Parathyroid adenoma (tissue), 2 donors: ENCODE data around the gene TMED1.
"Not testable (repeated sequence)": the region's sequence is repeated elsewhere in the genome, so short reads cannot be mapped to it uniquely, and the experiment has no call there.

ENCODE experiments used
- H2AFZ ChIP-seq: fragments of 300-600 bp; sonication (generic); one replicate; pipeline ENCODE4 v1.7.0; 2017; ENCODE audit warnings: antibody characterized with exemption, mild to moderate bottlenecking
- H3K27ac ChIP-seq: fragments of 300-600 bp; sonication (generic); one replicate; pipeline ENCODE4 v1.7.0; 2017
- H3K27me3 ChIP-seq: fragments of 300-600 bp; sonication (generic); one replicate; pipeline ENCODE4 v1.7.0; 2017; ENCODE audit warnings: low read length; ENCODE audit not compliant: control insufficient read depth, insufficient read depth
- H3K36me3 ChIP-seq: fragments of 300-600 bp; sonication (generic); one replicate; pipeline ENCODE4 v1.7.0; 2017; ENCODE audit warnings: low read length; ENCODE audit not compliant: control insufficient read depth, insufficient read depth
- H3K4me1 ChIP-seq: fragments of 300-600 bp; sonication (generic); one replicate; pipeline ENCODE4 v1.7.0; 2017; ENCODE audit warnings: control low read depth
- H3K4me2 ChIP-seq: fragments of 300-600 bp; sonication (generic); one replicate; pipeline ENCODE4 v1.7.0; 2017; ENCODE audit warnings: low read length
- H3K4me3 ChIP-seq: fragments of 300-600 bp; sonication (generic); one replicate; pipeline ENCODE4 v1.7.0; 2017; ENCODE audit warnings: low read depth, low read length
- H3K79me2 ChIP-seq: fragments of 300-600 bp; sonication (generic); one replicate; pipeline ENCODE4 v1.7.0; 2017; ENCODE audit warnings: control low read depth
- H3K9ac ChIP-seq: fragments of 300-600 bp; sonication (generic); one replicate; pipeline ENCODE4 v1.7.0; 2017; ENCODE audit warnings: mild to moderate bottlenecking
- H3K9me3 ChIP-seq: fragments of 300-600 bp; sonication (generic); one replicate; pipeline ENCODE4 v1.7.0; 2017; ENCODE audit warnings: low read length; ENCODE audit not compliant: control insufficient read depth
- CTCF ChIP-seq: fragments of 300-600 bp; sonication (generic); IDR thresholded peaks from one replicate; pipeline ENCODE4 v1.7.0; 2017; ENCODE audit warnings: antibody characterized with exemption, mild to moderate bottlenecking
- donor health status: primary hyperparathyroidism.

TMED1 gene

GRCh38 chr19:10881403-10882107, 45.5 kb upstream of the TMED1 start:
- Histone ChIP-seq H3K79me2 (peaks cover 81% of the 10 kb centered on the region), H3K36me3 (no peaks in the 10 kb centered on the region), H3K27ac (no peak overlapping the region), H3K4me2 (no peak overlapping the region), H3K4me1 (peaks cover 2% of the 10 kb centered on the region), H3K4me3 (no peak overlapping the region), H2AFZ (no peak overlapping the region), H3K9ac (no peak overlapping the region), H3K27me3 (no peaks in the 10 kb centered on the region), H3K9me3 (no peaks in the 10 kb centered on the region)
- no peak for TF ChIP-seq CTCF

- H3K27me3 ChIP-seq = no peaks in the 10 kb centered on the region
- no peaks in the 10 kb centered on the region for H3K9me3 ChIP-seq
- peaks cover 78% of the 10 kb centered on the region for H3K79me2 ChIP-seq
- TF ChIP-seq CTCF = no peak
- H2AFZ ChIP-seq = no peak overlapping the region
- no peak overlapping the region for H3K27ac ChIP-seq
- H3K36me3 ChIP-seq = no peaks in the 10 kb centered on the region
- no peak overlapping the region for H3K4me2 ChIP-seq
- peaks cover 2% of the 10 kb centered on the region for H3K4me1 ChIP-seq
- H3K9ac ChIP-seq = no peak overlapping the region
- H3K4me3 ChIP-seq = no peak overlapping the region
Measured at GRCh38 chr19:10878253-10878652, 42.2 kb upstream of the TMED1 start.

- not testable (repeated sequence) for H3K4me1 ChIP-seq
Measured at GRCh38 chr19:10877608-10878007, 41.6 kb upstream of the TMED1 start.

GRCh38 chr19:10876459-10877240, 40.6 kb upstream of the TMED1 start:
- peaks cover 2% of the 10 kb centered on the region for H3K4me1 ChIP-seq
- no peak overlapping the region for H2AFZ ChIP-seq
- H3K9me3 ChIP-seq = no peaks in the 10 kb centered on the region
- no peak overlapping the region for H3K9ac ChIP-seq
- no peak for TF ChIP-seq CTCF
- no peak overlapping the region for H3K4me3 ChIP-seq
- no peaks in the 10 kb centered on the region for H3K36me3 ChIP-seq
- peaks cover 65% of the 10 kb centered on the region for H3K79me2 ChIP-seq
- H3K27me3 ChIP-seq = no peaks in the 10 kb centered on the region
- no peak overlapping the region for H3K4me2 ChIP-seq
- no peak overlapping the region for H3K27ac ChIP-seq

More at GRCh38 chr19:10877608-10878007, 41.6 kb upstream of the TMED1 start:
- H3K27ac ChIP-seq, H3K36me3 ChIP-seq, H3K4me3 ChIP-seq, H3K4me2 ChIP-seq, H2AFZ ChIP-seq, H3K27me3 ChIP-seq, H3K9ac ChIP-seq, H3K9me3 ChIP-seq: not testable (repeated sequence)
- peaks cover 72% of the 10 kb centered on the region for H3K79me2 ChIP-seq

GRCh38 chr19:10874024-10874423, 38.0 kb upstream of the TMED1 start:
- no peak overlapping the region for H3K4me2 ChIP-seq
- no peak for TF ChIP-seq CTCF
- no peaks in the 10 kb centered on the region for H3K4me1 ChIP-seq
- no peak overlapping the region for H3K27ac ChIP-seq
- H3K27me3 ChIP-seq = no peaks in the 10 kb centered on the region
- no peak overlapping the region for H3K9ac ChIP-seq
- peaks cover 39% of the 10 kb centered on the region for H3K79me2 ChIP-seq
- H3K9me3 ChIP-seq = no peaks in the 10 kb centered on the region
- H3K36me3 ChIP-seq = no peaks in the 10 kb centered on the region
- no peak overlapping the region for H3K4me3 ChIP-seq
- H2AFZ ChIP-seq = no peak overlapping the region
